ENCODE measurements around the gene PRR14L.

DNA sequence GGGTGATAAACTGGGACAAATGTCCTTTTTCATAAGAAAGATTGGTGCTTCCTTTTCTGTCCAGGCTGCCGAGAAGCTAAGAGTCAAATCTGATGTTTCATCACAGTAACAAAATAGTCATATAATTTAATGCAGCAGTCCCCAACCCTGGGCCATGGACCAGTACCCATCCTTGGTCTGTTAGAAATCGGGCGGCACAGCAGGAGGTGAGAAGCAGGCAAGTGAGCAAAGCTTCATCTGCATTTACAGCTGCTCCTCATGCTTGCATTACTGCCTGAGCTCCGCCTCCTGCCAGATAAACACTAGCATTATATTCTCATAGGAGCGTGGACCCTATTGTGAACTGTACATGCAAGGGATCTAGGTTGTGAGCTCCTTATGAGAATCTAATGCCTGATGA lies 26.2 kb downstream of the PRR14L start:
- TF ChIP-seq, protein P1, sequence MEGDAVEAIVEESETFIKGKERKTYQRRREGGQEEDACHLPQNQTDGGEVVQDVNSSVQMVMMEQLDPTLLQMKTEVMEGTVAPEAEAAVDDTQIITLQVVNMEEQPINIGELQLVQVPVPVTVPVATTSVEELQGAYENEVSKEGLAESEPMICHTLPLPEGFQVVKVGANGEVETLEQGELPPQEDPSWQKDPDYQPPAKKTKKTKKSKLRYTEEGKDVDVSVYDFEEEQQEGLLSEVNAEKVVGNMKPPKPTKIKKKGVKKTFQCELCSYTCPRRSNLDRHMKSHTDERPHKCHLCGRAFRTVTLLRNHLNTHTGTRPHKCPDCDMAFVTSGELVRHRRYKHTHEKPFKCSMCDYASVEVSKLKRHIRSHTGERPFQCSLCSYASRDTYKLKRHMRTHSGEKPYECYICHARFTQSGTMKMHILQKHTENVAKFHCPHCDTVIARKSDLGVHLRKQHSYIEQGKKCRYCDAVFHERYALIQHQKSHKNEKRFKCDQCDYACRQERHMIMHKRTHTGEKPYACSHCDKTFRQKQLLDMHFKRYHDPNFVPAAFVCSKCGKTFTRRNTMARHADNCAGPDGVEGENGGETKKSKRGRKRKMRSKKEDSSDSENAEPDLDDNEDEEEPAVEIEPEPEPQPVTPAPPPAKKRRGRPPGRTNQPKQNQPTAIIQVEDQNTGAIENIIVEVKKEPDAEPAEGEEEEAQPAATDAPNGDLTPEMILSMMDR (IDR thresholded peaks at IDR 0.05): no peak
- no peak for TF ChIP-seq POLR2A (IDR thresholded peaks at IDR 0.05)
